Measurements from ENCODE around the gene ARHGAP35. TPM values are rescaled to one million over a fixed set of nuclear protein-coding genes. Genes with fewer than 3 reads are reported as not detected.
"Not testable (repeated sequence)": the region's sequence is repeated elsewhere in the genome, so short reads cannot be mapped to it uniquely, and the experiment has no call there.

Gene ARHGAP35
- total RNA-seq, 1 donor from 2014 or later = 93.0 TPM

GRCh38 chr19:46863818-46864629 is 3.2 kb downstream of the ARHGAP35 start:
- no peak for DNase-seq (ENCODE audit: low spot score)
- intact Hi-C loops (cut with DNase I) = loop anchor here (5.0 kb wide), 3 partner anchors 48 to 113 kb away; no protein-coding TSS in a partner anchor

- no peak for DNase-seq (ENCODE audit: low spot score)
- intact Hi-C loops (cut with DNase I) = no loop called here
These were observed 5.8 kb downstream of the ARHGAP35 start for GRCh38 chr19:46866407-46867136.

DNA sequence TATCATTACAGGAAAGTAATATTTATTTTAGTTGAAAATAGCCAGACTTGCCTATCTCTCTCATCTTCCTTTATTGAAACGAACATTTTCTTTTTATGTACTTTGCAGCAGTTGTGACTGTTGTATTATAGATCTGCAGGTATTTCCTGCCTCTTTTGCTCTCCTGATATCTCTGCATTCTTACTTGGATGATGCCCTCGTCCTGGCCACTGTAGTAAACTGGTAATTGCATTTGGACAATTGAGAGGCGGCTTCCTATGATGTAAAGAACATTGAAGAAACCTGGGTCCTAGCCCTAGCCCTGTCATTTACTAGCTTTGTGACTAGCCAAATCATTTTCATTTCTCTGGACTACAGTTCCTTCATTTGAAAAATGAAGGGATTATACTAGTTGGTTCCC is 6.4 kb downstream of the ARHGAP35 start:
- intact Hi-C loops (cut with DNase I) = no loop called here
- DNase-seq (ENCODE audit: low spot score) = no peak

DNA sequence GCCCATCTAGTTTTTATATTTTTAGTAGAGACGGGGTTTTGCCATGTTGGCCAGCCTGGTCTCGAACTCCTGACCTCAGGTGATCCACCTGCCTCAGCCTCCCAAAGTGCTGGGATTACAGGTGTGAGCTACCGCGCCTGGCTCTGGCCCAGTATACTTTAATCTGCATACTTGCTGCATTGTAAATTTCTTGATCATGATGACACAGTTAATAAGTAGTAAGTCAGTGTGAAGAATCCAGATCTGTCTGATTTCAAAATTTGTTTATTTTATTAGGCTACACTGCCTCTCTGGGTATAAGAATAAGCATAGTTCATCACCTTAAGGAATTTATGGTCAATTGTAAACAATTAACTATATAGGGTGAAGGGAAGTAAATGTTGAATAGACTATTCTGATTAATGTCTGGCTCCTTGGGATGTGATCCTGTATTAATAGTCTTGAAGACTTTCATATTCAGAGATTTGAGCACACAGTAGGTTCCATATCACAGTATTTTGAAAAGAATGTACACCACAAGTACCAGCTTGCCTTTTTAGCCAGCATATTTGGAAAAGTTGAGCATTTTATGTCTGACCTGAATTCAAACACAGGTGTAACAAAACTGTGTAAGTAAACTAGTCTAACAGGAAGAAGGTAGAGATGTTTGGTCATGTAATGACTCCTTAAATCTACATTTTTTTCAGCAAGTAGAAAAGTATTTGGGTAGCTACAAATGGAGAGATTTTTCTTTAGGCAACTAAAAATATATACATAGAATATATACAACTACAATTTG is 7.4 kb downstream of the ARHGAP35 start:
- DNase-seq (ENCODE audit: low spot score) = no peak
- intact Hi-C loops (cut with DNase I) = no loop called here

DNA sequence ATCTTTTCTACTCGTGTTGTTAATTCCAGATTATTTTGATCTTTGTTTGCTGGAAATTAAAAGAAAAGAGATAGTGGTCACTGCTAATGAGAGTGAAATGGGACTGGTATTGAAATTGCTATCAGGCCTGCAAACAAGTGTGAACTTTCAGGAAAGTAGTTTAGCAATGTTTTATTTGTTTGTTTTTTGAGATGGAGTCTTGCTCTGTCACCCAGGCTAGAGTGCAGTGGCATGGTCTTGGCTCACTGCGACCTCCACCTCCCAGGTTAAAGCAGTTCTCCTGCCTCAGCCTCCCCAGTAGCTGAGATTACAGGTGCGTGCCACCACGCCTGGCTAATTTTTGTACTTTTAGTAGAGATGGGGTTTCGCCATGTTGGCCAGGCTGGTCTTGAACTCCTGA is 10.4 kb downstream of the ARHGAP35 start:
- intact Hi-C loops (cut with DNase I) = loop anchor here (5.0 kb wide), 1 partner anchor 51 kb away; no protein-coding TSS in a partner anchor
- not testable (repeated sequence) for DNase-seq (ENCODE audit: low spot score)

GRCh38 chr19:46872967-46873366 is 12.2 kb downstream of the ARHGAP35 start:
- intact Hi-C loops (cut with DNase I) = loop anchor here (5.0 kb wide), 1 partner anchor 49 kb away; no protein-coding TSS in a partner anchor
- no peak for DNase-seq (ENCODE audit: low spot score)

GRCh38 chr19:46875234-46875633 is 14.4 kb downstream of the ARHGAP35 start:
- no peak for DNase-seq (ENCODE audit: low spot score)
- intact Hi-C loops (cut with DNase I) = no loop called here

DNA sequence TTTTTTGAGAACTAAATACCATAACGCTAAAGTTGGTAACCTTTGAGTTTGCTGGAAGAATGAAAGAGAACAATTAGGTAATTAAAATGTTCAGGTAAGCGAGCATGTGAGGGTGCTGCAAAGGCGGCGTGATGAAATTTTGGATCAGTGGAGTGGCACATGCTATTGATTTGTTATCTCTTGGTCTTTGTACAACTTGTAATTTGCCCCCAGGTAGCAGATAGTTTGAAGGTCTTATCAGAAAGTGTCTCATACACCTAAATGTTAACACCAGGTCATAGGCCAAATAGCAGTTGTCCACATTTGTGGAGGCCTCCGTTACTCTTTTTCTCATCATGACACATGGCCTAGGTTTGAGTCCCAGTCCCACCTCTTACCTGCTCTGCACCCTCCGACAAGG is 14.9 kb downstream of the ARHGAP35 start:
- intact Hi-C loops (cut with DNase I) = no loop called here

DNA sequence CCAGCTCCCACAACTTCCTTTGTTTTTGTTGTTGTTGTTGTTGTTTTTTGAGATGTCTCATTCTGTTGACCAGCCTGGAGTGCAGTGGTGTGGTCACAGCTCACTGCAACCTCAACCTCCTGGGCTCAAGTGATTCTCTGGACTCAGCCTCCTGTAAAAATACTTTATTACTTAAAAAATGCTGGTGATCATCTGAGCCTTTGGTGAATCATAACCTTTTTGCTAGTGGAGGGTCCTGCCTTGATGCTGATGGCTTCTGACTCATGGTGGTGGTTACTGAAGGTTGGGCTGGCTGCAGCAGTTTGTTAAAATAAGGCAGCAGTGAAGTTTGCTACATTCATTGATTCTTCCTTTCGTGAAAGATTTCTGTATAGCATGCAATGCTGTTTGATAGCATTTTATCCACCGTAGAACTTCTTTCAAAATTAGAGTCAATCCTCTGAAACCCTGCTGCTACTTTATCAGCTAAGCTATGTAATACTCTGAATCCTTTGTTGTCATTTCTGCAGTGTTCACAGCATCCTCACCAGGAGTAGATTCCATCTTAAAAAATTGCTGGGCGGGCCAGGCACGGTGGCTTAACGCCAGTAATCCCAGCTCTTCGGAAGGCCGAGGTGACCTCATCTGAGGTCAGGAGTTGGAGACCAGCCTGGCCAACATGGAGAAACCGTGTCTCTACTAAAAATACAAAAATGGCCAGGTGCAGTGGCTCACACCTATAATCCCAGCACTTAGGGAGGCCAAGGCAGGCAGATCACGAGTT is 18.0 kb downstream of the ARHGAP35 start:
- intact Hi-C loops (cut with DNase I) = no loop called here
- DNase-seq (ENCODE audit: low spot score) = no peak

More for the DNA sequence above, 14.9 kb downstream of the ARHGAP35 start:
- DNase-seq (ENCODE audit: low spot score) = no peak

GRCh38 chr19:46880431-46880830 is 19.6 kb downstream of the ARHGAP35 start:
- intact Hi-C loops (cut with DNase I) = no loop called here
- DNase-seq (ENCODE audit: low spot score) = no peak

DNA sequence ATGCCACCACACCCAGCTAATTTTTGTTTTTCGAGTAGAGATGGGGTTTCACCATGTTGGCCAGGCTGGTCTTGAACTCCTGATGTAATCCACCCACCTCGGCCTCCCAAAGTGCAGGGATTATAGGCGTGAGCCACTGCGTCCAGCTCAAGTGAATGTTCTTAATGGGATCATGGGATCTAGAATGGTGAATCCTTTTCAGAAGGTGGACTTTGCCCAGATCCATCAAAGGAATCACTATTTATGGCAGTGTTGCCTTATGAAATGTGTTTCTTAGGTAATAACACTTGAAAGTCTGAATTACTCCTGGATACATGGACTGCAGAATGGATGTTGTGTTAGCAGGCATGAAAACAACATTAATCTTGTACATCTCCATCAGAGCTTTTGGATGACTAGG is 20.3 kb downstream of the ARHGAP35 start:
- intact Hi-C loops (cut with DNase I) = no loop called here

DNA sequence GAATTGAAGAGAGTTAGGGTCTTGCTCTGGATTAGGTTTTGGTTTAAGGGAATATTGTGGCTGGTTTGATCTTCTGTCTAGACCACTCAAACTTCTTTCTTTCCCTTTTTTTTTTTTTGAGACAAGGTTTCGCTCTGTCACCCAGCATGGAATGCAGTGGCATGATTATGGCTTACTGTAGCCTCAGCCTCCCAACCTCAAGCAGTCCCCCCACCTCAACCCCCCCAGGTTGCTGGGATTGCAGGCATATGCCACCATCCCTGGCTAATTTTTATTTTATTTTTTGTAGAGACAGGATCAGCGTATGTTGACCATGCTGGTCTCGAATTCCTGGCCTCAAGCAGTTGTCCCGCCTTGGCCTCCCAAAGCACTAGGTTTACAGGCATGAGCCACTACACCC is 21.2 kb downstream of the ARHGAP35 start:
- DNase-seq (ENCODE audit: low spot score) = no peak
- intact Hi-C loops (cut with DNase I) = no loop called here

More for the DNA sequence above, 20.3 kb downstream of the ARHGAP35 start:
- no peak for DNase-seq (ENCODE audit: low spot score)

DNA sequence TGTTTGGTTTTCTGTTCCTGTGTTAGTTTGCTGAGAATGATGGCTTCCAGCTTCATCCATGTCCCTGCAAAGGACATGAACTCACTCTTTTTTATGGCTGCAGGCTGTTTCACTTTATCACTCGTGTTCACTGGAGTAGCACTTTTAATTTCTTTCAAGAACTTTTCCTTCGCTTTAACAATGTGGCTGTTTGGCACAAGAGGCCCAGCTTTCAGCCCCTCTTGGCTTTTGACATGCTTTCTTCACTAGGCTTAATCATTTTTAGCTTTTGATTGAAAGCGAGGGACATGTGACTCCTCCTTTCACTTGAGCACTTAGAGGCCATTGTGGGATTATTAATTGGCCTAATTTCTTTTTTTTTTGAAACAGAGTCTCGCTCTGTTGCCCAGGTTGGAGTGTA is 22.0 kb downstream of the ARHGAP35 start:
- intact Hi-C loops (cut with DNase I); DNase-seq (ENCODE audit: low spot score): not testable (repeated sequence)

DNA sequence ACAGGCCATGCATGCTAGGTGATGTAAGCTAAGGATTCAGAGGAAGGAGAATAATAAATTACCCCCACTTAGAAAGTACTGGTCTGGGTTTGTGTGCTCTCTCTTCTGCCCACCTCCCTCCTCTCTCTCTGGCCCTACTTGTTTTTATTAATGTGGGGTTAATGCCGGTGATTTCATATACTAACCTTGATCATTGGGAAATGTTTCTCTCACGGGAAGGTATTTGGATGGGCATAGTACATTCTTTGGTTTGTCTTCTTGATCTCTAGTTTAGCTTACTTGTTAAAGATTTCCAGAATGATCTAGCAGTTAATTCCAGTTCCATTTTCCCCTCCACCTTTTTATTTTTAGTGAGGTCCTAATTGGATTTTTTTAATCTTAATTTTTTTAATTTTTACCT is 24.6 kb downstream of the ARHGAP35 start:
- no peak for DNase-seq (ENCODE audit: low spot score)

DNA sequence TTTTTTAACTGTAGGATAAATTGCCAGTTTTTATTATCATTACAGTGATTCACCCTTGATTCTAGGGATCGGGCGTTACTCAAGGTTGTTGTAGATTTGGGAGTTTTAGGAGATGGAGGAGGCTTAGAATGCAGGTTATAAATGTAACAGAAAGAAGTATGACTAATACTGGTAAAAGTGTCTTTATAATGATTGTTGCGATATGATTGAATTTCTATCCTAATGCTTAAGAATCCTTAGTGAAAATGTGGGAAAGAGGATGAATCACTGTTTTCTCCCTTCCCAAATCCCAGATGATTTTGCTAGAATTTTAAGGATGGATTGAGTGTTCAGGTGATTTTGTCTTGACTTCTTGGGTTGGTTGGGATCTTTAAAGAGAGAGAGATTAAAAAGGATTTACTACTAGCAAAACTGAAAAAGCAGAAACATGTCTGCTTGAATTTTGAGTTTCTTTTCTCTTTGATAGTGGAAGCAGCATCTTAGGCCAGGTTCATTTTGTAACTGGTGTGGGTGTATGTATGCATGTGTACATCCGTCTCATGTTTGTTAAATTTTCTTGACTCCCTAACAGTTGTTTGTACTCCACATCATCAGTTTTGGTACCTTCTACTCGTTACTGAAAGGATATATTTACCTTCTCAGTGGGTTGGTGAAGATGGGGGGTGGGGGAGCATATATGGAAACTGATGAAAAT is 25.9 kb downstream of the ARHGAP35 start:
- intact Hi-C loops (cut with DNase I) = no loop called here
- no peak for DNase-seq (ENCODE audit: low spot score)

More for the DNA sequence above, 24.6 kb downstream of the ARHGAP35 start:
- intact Hi-C loops (cut with DNase I) = no loop called here

DNA sequence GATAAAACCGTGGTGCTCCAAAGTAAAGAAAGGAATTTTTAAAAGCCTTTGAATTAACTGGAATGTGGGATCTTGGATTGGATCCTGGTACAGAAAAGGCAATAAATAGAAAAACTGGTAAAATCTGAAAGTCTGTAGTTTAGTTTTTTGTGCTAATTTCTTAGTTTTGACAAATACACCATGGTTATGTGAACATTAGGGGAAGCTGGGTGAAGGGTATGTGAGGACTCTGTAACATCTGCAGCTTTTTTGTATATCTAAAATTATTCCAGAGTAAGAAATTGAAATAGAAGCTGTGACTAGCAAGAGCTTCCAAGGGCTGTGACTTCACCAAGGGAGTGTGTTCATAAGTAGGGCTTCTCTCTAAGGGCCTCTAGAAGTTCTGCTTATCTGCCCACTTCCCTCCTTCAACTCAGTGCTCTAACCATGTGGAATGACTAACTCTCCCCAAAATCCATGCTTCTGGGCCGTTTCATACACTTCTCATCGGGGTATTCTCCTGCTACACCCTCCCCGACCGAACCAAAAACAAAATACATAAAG is 26.5 kb downstream of the ARHGAP35 start:
- DNase-seq (ENCODE audit: low spot score) = no peak
- intact Hi-C loops (cut with DNase I) = no loop called here

- intact Hi-C loops (cut with DNase I) = no loop called here
- DNase-seq (ENCODE audit: low spot score) = no peak
These were observed 29.8 kb downstream of the ARHGAP35 start for GRCh38 chr19:46890423-46891170.

Measured in cardiac septum (tissue), 1 donor.